ENCODE results near the gene SLC50A1.
A peak's percentile ranks its signal among the peaks of the same experiment; 100 is the strongest.

The SLC50A1 gene

GRCh38 chr1:155094622-155094948 lies 41.1 kb upstream of the SLC50A1 start:
- TF ChIP-seq CTCF (conservative IDR thresholded peaks at IDR 0.05; ENCODE audit: low read depth, low read length), result peak; percentile 30
- Histone ChIP-seq H3K36me3 (ENCODE audit: insufficient read depth) (no peaks in the 10 kb centered on the region), H3K27me3 (ENCODE audit: insufficient read depth, low read depth) (peaks cover 3% of the 10 kb centered on the region; the same call in 1 of the 2 replicates), H2AFZ (ENCODE audit: low read depth) (peak overlapping the region; percentile 20), H3K79me2 (ENCODE audit: insufficient read depth, low read depth) (no peaks in the 10 kb centered on the region), H3K4me3 (IDR thresholded peaks at IDR 0.05; ENCODE audit: insufficient read depth, low read depth, low read length) (no peak overlapping the region), H3K9ac (no peak overlapping the region), H4K20me1 (ENCODE audit: insufficient read depth) (no peaks in the 10 kb centered on the region), H3K4me1 (ENCODE audit: low read depth, poor library complexity, severe bottlenecking) (peaks cover 25% of the 10 kb centered on the region), H3K4me2 (peak overlapping the region; percentile 7; the same call in 1 of the 2 replicates), H3K27ac (no peak overlapping the region)

- H3K36me3 ChIP-seq (ENCODE audit: insufficient read depth), result no peaks in the 10 kb centered on the region
- no peak for TF ChIP-seq CTCF (conservative IDR thresholded peaks at IDR 0.05; ENCODE audit: low read depth, low read length)
Measured at GRCh38 chr1:155099331-155099730, 36.3 kb upstream of the SLC50A1 start.

GRCh38 chr1:155103325-155103724 lies 32.3 kb upstream of the SLC50A1 start:
- Histone ChIP-seq H3K4me3 (IDR thresholded peaks at IDR 0.05; ENCODE audit: insufficient read depth, low read depth, low read length) (no peak overlapping the region), H3K4me2 (no peak overlapping the region), H2AFZ (ENCODE audit: low read depth) (no peak overlapping the region), H3K79me2 (ENCODE audit: insufficient read depth, low read depth) (no peaks in the 10 kb centered on the region), H4K20me1 (ENCODE audit: insufficient read depth) (no peaks in the 10 kb centered on the region), H3K36me3 (ENCODE audit: insufficient read depth) (no peaks in the 10 kb centered on the region), H3K27ac (no peak overlapping the region), H3K27me3 (ENCODE audit: insufficient read depth, low read depth) (peaks cover 16% of the 10 kb centered on the region; the same call in 1 of the 2 replicates), H3K4me1 (ENCODE audit: low read depth, poor library complexity, severe bottlenecking) (no peaks in the 10 kb centered on the region), H3K9ac (no peak overlapping the region)
- no peak for TF ChIP-seq CTCF (conservative IDR thresholded peaks at IDR 0.05; ENCODE audit: low read depth, low read length)

More at GRCh38 chr1:155099331-155099730, 36.3 kb upstream of the SLC50A1 start:
- Histone ChIP-seq H3K4me2 (no peak overlapping the region), H3K27me3 (ENCODE audit: insufficient read depth, low read depth) (peaks cover 8% of the 10 kb centered on the region; the same call in 1 of the 2 replicates), H3K4me1 (ENCODE audit: low read depth, poor library complexity, severe bottlenecking) (peaks cover 9% of the 10 kb centered on the region), H3K9ac (no peak overlapping the region), H3K27ac (no peak overlapping the region), H3K79me2 (ENCODE audit: insufficient read depth, low read depth) (no peaks in the 10 kb centered on the region), H4K20me1 (ENCODE audit: insufficient read depth) (no peaks in the 10 kb centered on the region), H3K4me3 (IDR thresholded peaks at IDR 0.05; ENCODE audit: insufficient read depth, low read depth, low read length) (no peak overlapping the region), H2AFZ (ENCODE audit: low read depth) (no peak overlapping the region)

- Histone ChIP-seq H4K20me1 (ENCODE audit: insufficient read depth) (no peaks in the 10 kb centered on the region), H3K4me2 (no peak overlapping the region), H3K9ac (no peak overlapping the region), H3K27me3 (ENCODE audit: insufficient read depth, low read depth) (peaks cover 16% of the 10 kb centered on the region; the same call in 1 of the 2 replicates), H3K4me1 (ENCODE audit: low read depth, poor library complexity, severe bottlenecking) (no peaks in the 10 kb centered on the region), H2AFZ (ENCODE audit: low read depth) (no peak overlapping the region), H3K27ac (no peak overlapping the region), H3K36me3 (ENCODE audit: insufficient read depth) (no peaks in the 10 kb centered on the region), H3K79me2 (ENCODE audit: insufficient read depth, low read depth) (no peaks in the 10 kb centered on the region), H3K4me3 (IDR thresholded peaks at IDR 0.05; ENCODE audit: insufficient read depth, low read depth, low read length) (no peak overlapping the region)
- no peak for TF ChIP-seq CTCF (conservative IDR thresholded peaks at IDR 0.05; ENCODE audit: low read depth, low read length)
Measured at GRCh38 chr1:155104605-155105534, 30.8 kb upstream of the SLC50A1 start.
